Fibroblast of skin of scalp (primary cell): ENCODE measurements around the gene SLC1A4.
"Not testable (repeated sequence)": the region's sequence is repeated elsewhere in the genome, so short reads cannot be mapped to it uniquely, and the experiment has no call there.

Source experiments
- DNase-seq: peaks from one replicate; pipeline ENCODE4 v3.0.0-alpha.2; 2013

SLC1A4 gene

GRCh38 chr2:64966017-64966416 is 23.2 kb upstream of the SLC1A4 start:
- DNase-seq = no peak

GRCh38 chr2:64966839-64967238 is 22.4 kb upstream of the SLC1A4 start:
- no peak for DNase-seq

GRCh38 chr2:64967601-64968000 is 21.6 kb upstream of the SLC1A4 start:
- DNase-seq = no peak

- not testable (repeated sequence) for DNase-seq
Observed at GRCh38 chr2:64969086-64969485, 20.1 kb upstream of the SLC1A4 start.

GRCh38 chr2:64970495-64970894 is 18.7 kb upstream of the SLC1A4 start:
- DNase-seq = no peak

- DNase-seq = no peak
Observed at GRCh38 chr2:64972426-64972825, 16.8 kb upstream of the SLC1A4 start.

GRCh38 chr2:64972876-64973275 is 16.3 kb upstream of the SLC1A4 start:
- DNase-seq = no peak

- peak; percentile 87 for DNase-seq
Observed at GRCh38 chr2:64975232-64975821, 13.9 kb upstream of the SLC1A4 start.

- DNase-seq = no peak
Observed at GRCh38 chr2:64976276-64976675, 12.9 kb upstream of the SLC1A4 start.

- no peak for DNase-seq
Observed at GRCh38 chr2:64978514-64979268, 10.5 kb upstream of the SLC1A4 start.

- no peak for DNase-seq
Observed at GRCh38 chr2:64979744-64980143, 9.5 kb upstream of the SLC1A4 start.

GRCh38 chr2:64980183-64980582 is 9.0 kb upstream of the SLC1A4 start:
- DNase-seq = no peak

GRCh38 chr2:64982311-64982857 is 6.8 kb upstream of the SLC1A4 start:
- DNase-seq = no peak

GRCh38 chr2:64982932-64983331 is 6.3 kb upstream of the SLC1A4 start:
- DNase-seq = no peak

GRCh38 chr2:64985447-64985846 is 3.8 kb upstream of the SLC1A4 start:
- no peak for DNase-seq

- peak; percentile 68 for DNase-seq
Observed at GRCh38 chr2:64987001-64987955, 1.9 kb upstream of the SLC1A4 start.

- no peak for DNase-seq
Observed at GRCh38 chr2:64987956-64988419, 1.2 kb upstream of the SLC1A4 start.

GRCh38 chr2:64988420-64989125 is 626 bp upstream of the SLC1A4 start:
- peak; percentile 94 for DNase-seq

- no peak for DNase-seq
Observed at GRCh38 chr2:64989982-64990614, 899 bp downstream of the SLC1A4 start.

- no peak for DNase-seq
Observed at GRCh38 chr2:64990876-64991275, 1.7 kb downstream of the SLC1A4 start.

- no peak for DNase-seq
Observed at GRCh38 chr2:64992218-64992617, 3.0 kb downstream of the SLC1A4 start.

- no peak for DNase-seq
Observed at GRCh38 chr2:64992990-64993389, 3.8 kb downstream of the SLC1A4 start.
